NCI-H2029 treated with DMSO at 0.1 percent for 48 hours (cell line): ENCODE results near the gene CBR1.

Experiments used
- DNase-seq: peaks from one replicate; lab custom pipeline; 2025; lab: John Stamatoyannopoulos, UW

Gene CBR1

DNA sequence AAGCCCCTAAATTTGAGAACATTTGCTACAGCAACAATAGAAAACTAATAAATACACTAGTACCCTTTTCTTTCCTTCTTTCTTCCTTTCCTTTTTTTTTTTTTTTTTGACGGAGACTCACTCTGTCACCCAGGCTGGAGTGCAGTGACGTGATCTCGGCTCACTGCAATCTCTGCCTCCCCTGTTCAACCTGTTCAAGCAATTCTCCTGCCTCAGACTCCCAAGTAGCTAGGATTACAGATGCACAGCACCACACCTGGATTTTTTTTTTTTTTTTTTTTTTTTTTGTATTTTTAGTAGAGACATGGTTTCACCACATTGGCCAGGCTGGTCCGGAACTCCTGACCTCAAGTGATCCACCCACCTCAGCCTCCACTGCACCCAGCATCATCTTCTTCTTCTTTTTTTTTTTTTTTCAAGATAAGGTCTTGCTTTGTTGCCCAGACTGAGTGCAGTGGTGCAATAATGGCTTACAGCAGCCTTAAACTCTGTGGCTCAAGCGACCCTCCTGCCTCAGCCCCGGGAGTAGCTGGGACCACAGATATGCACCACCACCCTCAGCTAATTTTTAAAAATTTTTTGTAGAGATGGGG is 45.4 kb downstream of the CBR1 start:
- DNase-seq: no peak

DNA sequence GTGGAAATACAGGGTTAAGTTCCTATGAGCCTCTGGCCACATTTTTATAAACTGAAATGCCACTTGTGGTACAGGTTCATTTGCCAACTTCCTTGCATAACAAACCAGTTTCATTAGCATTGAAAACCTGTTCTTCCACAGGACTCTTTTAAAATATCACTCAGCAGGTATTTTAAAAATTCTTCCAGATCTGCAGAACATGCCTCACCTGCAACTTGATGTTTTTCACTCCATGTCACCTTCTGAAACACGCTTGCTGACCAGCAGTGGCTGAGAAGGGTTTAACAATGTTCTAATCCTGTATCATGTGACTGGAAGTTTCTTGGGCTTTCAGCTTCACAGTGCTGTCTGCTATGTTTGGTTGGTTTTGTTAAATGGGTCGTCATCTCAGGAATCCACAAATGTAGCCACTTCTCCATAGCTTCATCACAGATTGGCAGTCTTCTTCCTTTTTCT is 47.5 kb downstream of the CBR1 start:
- DNase-seq: no peak

DNA sequence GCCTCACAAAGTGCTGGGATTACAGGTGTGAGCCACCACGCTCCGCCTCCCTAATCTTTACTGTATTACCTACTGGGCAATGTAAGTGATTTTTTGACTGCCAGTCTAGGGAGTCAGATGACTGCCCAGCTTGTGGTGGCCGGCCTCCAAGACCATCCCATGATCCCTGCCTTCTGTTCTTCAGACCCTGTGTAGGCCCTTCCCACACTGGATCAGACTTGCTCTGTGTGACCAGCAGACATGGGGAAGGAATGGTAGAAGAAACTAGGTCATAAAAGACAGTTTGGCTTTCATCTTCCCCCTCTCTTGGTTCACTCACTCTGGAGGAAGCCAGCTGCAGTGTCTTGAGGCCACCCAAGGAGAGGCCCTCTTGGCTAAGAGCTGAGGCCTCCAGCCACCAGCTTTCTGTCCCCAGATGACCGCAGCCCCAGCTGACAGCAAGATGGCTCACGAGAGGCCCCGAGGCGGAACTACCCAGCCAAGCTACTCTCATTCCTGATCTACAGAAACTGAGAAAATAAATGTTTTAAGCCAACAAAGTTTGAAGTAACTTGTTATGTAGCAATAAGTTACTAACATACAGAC is 50.6 kb downstream of the CBR1 start:
- no peak for DNase-seq
